Renal cortical epithelial cell (primary cell): Measurements from ENCODE around the gene MRAP. TPM values are rescaled to one million over a fixed set of nuclear protein-coding genes. Genes with fewer than 3 reads are reported as not detected.

Experiments used
- DNase-seq: peaks from one replicate; pipeline ENCODE4 v3.0.0-alpha.2; 2011; ENCODE audit warnings: low read depth
- total RNA-seq: library from RNA; depleted of rRNA; stranded (reverse); fragments of >200 nt; gene quantifications from 2 replicates; pipeline ENCODE4 v1.2.3, GENCODE V29; 2014

Gene MRAP
- total RNA-seq, 1 donor from 2014 or later, result not detected

DNA sequence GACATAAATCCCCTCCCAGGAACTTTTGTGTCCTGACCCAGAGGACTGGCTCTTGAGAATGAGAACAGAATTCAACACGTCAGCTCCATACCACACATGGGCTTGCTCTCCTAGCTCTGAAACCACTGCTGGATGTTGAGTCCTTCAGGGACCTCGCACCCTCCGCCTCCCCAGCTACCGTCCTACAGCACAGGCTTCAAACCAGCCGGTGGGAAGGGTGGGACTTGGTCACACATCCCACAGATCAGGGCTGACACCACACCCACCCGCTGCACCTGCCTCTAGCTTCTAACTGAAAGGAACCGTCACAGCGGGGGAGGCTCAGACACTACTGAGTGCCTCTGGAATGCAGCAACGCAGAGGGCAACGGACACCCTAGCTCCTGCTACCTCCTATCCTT lies 24.0 kb downstream of the MRAP start:
- no peak for DNase-seq

GRCh38 chr21:32325706-32326105 lies 27.1 kb downstream of the MRAP start:
- no peak for DNase-seq

DNA sequence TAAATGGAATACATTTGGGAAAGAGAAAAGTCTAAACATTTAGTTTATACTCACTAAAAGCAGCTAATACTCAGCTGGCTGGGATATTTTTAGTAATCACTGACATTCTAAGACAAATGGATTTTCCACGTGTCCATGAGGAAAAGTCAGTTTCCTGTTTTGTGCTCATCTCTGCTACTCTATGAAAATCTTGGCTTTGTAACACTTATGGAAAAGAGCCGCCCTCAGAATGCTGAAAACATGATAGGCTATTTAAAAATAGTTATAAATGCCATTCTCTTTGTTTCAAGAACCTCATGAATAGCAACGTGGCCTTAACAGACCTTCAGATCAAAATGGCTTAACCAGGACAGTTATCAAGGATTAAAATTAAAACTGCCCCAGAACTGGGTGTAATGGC lies 29.9 kb downstream of the MRAP start:
- DNase-seq, result no peak

- DNase-seq, result no peak
Observed at GRCh38 chr21:32329331-32329730, 30.7 kb downstream of the MRAP start.

- no peak for DNase-seq
Observed at GRCh38 chr21:32329776-32330175, 31.1 kb downstream of the MRAP start.

DNA sequence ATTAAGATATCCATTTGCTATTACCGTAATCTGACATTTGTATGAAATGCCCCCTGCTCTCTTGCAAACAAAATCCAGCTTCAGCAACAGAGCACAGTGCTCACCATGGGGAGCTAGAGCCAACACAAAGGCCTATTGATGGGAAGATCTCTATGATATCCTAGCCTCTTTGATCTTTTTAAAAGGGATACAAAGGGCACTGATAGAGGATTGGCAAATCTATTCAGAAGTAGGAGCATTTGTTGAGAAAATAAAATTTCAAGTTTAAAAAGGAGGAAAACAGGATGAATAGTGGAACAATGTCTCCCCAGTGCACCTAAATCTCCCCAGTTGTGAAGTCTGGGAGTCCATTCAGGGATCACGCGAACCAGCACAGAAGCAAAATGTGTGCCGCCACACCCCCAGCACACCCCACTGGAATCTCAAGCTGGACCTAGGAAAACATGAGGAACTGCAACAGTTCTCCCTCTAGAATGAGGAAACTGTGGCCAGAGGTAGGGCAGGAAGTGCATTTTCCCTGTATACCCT lies 32.2 kb downstream of the MRAP start:
- DNase-seq, result no peak

DNA sequence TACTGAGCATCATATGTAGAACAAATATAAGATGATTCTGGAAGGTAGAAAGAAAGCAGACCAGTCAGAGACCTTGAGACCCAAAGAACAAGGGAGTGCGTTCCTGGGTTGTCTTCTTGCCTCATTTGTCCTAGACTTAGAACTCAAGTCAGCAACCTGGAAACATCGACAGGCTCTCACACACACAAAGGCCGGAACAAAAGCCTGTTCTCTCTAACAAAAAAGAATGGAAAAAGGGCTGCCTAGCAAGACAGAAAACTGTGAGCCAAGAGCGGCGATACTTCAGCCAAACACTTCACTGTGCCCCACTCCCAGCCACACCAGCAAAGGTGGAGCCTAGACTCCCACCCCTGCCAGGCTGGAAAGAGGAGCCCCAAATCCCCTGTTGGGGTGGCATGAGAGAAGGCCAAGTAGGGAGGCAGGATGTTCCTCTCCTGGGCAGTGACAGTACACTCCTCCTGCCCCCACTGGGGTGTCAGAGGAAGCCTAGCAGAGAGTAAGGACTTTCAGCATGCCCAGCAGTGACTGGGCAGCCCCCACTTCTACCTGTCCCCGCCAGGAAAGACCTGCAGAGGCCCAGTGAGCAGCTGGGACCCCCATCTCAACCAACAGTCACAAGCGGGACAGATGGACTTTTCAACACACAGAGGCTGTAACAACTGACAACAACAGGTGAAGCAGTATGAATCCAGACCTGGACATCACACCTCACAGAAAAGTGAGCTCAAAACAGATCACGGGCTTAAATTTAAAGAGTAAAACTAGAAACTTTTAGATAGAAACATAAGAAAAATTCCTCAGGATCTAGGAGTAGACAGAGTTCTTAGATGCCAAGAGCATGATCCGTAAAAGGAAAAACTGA lies 33.0 kb downstream of the MRAP start:
- no peak for DNase-seq

DNA sequence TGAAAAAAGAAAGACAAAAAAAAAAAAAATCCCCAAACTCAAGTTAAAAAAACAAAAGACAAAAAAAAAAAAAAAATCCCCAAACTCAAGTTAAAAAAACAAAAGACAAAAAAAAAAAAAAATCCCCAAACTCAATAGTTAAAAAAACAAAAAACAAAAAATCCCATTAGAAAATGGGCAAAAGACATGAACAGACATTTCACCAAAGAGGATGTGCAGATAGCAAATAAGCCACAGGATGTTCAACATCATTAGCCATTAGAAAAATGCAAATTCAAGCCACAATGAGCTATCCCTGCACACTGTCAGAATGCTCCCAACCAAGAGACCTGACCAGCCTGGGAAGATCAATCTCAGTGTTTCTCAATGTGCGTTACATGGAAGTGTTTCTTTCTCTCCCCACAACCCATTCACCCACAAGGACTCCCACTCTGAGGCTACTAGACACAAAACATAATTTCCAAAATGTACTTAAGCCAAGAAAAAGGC lies 33.9 kb downstream of the MRAP start:
- DNase-seq, result no peak

DNA sequence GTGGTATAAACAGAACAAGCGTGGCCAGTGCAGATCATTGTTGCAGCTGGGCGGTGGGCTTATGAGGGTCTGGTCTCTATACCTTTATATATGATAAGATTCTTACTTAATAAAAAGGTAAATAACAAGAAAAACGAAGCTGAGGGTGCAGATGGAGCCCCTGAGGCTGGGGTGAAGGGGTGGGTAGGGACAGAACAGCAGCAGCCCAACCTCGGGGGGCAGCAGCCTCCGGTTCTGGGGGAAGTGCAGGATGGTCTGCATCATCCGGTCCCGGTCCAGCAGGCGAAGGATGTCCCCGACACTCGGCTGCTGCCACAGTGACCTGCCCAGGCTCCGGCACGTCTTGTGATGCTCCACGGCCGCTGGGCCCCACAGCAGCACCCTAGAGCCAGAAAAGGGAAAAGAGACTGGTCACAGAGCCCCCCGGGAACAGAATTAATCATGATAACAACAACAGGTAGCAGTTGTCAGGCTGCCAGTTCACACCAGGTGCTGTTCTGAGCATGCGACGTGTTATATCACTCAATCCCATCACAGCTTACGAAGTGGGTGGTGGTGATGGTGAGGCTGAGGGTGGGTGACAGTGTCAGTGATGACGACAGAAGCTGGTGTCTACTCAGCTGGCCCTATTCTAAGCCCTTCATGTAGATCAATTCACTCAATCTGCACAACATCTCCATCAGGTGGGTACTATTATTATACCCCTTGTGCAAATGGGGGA lies 35.5 kb downstream of the MRAP start:
- no peak for DNase-seq

- no peak for DNase-seq
Observed at GRCh38 chr21:32334980-32335531, 36.4 kb downstream of the MRAP start.

DNA sequence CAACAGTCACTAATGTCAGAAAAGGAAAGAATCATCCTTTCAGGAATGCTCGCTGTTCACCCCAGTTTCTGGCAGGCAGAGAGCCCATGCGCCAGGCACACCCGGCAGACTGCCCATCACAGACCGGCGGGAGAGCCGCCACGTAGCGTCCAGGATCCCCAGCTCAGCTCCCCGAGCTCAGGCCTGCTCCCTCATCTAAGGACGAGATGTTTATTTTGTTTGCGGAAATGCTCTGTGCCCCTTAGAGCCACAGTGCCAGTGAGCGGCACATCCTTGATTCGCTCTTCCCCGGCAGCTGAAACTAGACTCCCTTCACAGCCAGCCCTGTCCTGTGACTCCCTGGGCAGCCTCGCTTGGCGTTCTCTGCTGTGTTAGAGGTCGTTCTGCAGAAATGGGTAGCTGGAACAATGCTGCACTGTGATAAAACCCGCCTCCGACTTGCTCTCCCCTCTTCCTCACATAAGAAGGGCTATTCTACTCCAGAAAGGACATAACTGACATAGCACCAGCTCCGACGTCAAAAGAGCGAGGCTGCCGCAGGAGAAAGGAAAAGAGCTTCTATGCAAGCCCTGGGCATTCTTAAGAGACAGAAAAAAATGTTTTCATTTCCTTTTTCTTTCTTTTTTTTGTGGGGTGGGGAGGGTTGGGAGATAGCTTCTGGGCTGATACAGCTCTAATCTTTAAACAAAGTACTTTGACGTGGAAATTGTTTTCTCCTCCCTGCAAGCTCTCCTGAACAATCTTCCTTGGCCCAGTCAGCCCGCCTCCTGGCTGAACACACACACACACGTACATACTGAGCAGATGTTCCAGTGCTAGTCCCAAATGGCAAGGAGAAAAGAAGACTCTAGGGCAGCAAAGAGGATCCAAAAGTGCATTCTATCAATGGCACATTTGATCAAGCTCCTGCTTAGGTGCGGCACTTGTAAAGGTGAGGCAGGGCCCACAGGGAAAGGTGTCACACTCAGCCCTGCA lies 37.2 kb downstream of the MRAP start:
- no peak for DNase-seq

DNA sequence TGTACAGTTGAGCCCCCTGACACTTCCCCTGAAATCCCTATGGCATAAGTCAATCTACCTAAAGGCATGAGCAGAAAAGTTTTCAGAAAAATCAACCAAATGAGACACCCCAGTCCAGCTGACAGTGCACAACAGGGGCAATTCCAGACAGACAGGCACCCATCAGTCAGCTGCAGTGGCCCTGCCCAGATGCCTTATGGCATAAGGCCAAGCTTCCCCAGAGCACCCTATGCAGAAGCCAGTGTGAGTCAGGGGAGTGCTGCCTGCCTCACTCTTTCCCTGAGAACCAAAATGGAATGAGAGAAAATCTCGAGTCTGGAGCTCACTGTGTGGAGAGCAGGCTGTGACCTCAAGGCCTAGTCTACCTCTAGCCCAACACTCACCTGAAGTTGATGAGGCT lies 38.1 kb downstream of the MRAP start:
- DNase-seq, result no peak

- no peak for DNase-seq
Observed at GRCh38 chr21:32337206-32337605, 38.6 kb downstream of the MRAP start.

GRCh38 chr21:32338209-32338921 lies 39.7 kb downstream of the MRAP start:
- DNase-seq, result no peak

DNA sequence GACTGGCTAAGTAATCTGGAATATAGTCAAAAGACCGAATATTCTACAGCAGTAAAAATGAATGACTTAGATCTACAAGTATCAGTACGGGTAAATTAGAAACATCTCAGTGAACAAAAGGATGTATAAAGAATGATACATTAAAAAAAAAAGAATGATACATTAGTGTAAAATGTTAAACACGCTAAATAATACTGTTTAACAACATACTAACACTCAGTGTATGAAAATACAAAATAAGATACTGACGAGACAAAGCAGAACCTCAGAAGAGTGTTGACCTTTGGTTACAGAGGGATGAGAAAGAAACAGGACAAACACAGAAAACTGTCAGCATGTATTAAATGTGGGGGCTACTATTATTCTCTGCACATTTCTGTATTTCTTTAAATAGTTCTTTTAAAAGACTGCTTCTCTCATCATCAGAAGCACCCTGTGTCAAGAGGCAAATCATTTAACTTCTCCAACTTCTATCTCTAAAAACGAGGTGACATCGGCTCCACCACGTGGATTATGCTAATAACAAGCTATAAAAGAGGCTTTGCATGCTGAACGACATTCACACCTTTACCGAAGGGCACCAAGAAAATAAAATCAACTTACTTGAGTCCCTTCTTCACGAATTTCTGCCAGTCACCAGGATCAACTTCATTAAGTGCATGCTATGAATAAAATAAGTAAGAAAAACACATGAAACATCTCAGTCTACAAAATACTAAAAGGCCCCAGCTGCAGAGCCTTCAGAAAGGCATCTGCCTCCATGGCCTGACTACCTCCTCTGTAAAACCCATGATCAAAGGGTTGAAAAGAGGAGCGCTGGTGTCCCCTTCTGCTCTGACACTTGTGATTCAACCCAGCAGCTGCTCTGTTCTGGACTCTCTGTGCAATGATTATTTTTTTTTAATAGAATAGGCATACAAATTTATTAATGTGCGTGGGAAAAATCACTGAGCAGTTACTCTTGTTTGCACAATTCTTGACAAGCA lies 42.5 kb downstream of the MRAP start:
- no peak for DNase-seq

DNA sequence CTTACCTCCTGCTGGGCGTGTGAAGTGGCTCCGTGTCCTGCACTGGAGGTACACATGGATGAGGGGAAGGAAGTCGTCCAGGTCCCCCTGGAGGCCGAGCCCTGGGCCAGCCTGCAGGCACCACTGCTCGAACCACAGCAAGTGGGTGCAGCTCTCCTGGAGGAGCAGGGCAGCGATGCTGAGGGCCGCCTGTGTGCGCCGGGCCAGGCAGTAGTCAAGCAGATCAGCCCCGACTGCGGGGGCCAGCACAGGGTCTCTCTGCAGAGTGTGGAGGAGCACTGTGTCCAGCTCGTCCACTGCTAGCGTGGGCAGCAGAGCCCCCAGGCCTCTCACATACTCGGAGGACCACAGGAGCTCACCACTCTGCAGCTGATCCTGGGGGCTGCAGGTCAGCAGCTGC lies 48.3 kb downstream of the MRAP start:
- DNase-seq, result no peak

GRCh38 chr21:32347351-32347750 lies 48.7 kb downstream of the MRAP start:
- DNase-seq, result no peak

GRCh38 chr21:32347977-32348376 lies 49.3 kb downstream of the MRAP start:
- no peak for DNase-seq

- DNase-seq, result no peak
Observed at GRCh38 chr21:32348604-32349332, 50.1 kb downstream of the MRAP start.
